ENCODE data around the gene FLNC. TPM values are rescaled to one million over a fixed set of nuclear protein-coding genes. Genes with fewer than 3 reads are reported as not detected.

Gene FLNC
- total and polyA plus RNA-seq, 9 donors = 339 to 779 (median 470) TPM

DNA sequence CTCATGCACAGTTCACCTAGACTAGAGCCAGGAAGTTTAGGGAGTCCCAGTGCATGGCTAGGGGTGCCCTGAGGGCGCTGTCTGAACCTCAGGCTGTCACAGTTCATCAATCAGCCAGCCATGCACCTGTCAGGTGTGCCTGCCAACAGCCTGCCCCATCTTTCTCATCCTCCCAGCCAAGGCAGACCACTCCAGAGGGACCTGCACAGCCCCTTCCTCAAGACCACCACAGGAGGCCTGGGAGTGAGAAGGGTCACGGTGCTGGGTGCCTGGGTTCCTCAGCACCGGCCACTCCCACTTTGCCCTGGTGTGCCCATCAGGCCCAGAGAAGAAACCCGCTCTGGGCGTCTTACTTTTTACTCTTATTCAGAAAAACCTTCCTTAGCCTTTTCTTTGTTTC lies 40.8 kb downstream of the FLNC start:
- peaks cover 34% of the 10 kb centered on the region for H3K4me1 ChIP-seq (ENCODE audit: control insufficient read depth, insufficient read depth, low read length)
- no peak overlapping the region for H3K27ac ChIP-seq (ENCODE audit: low read length)
- 92% methylated on average over 2 of the region's 5 CpGs for WGBS (ENCODE audit: insufficient coverage)
- no peak for DNase-seq
- peaks cover 19% of the 10 kb centered on the region for H3K27me3 ChIP-seq (ENCODE audit: control insufficient read depth, insufficient read depth, low read length)
- H3K9me3 ChIP-seq (replicated peaks; ENCODE audit: control insufficient read depth, low read depth, low read length) = no peaks in the 10 kb centered on the region
- H3K4me3 ChIP-seq (ENCODE audit: low read length) = no peak overlapping the region
- H3K36me3 ChIP-seq (ENCODE audit: control insufficient read depth, insufficient read depth, low read length) = peaks cover 9% of the 10 kb centered on the region

DNA sequence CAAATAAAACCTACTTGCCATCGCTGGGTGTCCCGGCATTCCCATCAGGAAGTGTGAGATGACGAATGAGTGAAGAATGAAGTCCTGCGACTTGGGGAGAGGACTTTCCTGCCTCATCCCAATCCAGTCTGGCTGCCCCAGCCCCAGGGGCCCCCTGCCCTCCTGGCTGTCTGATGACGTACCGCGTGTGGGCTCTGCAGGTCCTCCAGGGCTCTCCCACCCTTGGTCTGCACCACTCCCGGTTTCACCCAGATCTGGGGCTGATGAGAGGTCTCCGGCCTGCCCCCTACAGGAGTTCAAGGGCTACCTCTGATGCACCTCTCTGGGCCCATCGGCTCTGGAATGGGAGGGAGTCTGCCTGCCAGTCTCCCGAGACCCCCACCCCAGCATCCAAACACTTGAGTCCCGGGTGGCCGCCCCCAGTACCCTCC lies 42.2 kb downstream of the FLNC start:
- Histone ChIP-seq H3K36me3 (ENCODE audit: control insufficient read depth, insufficient read depth, low read length) (no peaks in the 10 kb centered on the region), H3K4me1 (ENCODE audit: control insufficient read depth, insufficient read depth, low read length) (peaks cover 32% of the 10 kb centered on the region), H3K4me3 (ENCODE audit: low read length) (no peak overlapping the region), H3K27me3 (ENCODE audit: control insufficient read depth, insufficient read depth, low read length) (peaks cover 19% of the 10 kb centered on the region), H3K9me3 (replicated peaks; ENCODE audit: control insufficient read depth, low read depth, low read length) (no peaks in the 10 kb centered on the region), H3K27ac (ENCODE audit: low read length) (no peak overlapping the region)
- DNase-seq = no peak
- WGBS (ENCODE audit: insufficient coverage) = 53% methylated on average over 8 of the region's 13 CpGs

DNA sequence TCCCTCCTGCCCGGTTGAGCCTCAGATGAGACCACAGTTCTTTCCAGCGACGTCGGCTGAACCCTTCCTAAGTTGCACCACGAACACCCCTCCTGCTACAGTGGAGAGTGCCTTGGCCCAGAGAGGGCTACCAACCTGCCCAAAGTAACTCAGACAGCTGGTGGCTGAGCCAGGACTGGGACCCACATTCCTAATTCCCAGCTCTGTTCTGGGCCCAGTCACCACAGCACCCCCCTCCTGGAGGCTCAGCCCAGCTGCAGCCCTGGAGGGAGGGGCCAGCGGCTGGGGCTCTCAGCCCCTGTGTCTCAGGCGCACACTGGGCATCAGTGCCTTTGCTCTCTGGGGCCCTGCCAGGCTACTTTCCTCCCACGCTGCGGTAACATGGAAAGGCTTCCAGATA lies 43.0 kb downstream of the FLNC start:
- H3K4me3 ChIP-seq (ENCODE audit: low read length) = no peak overlapping the region
- H3K9me3 ChIP-seq (replicated peaks; ENCODE audit: control insufficient read depth, low read depth, low read length) = no peaks in the 10 kb centered on the region
- WGBS (ENCODE audit: insufficient coverage) = 57% methylated on average over 6 of the region's 9 CpGs
- peaks cover 19% of the 10 kb centered on the region for H3K27me3 ChIP-seq (ENCODE audit: control insufficient read depth, insufficient read depth, low read length)
- no peak for DNase-seq
- H3K27ac ChIP-seq (ENCODE audit: low read length) = no peak overlapping the region
- peaks cover 24% of the 10 kb centered on the region for H3K4me1 ChIP-seq (ENCODE audit: control insufficient read depth, insufficient read depth, low read length)
- no peaks in the 10 kb centered on the region for H3K36me3 ChIP-seq (ENCODE audit: control insufficient read depth, insufficient read depth, low read length)

DNA sequence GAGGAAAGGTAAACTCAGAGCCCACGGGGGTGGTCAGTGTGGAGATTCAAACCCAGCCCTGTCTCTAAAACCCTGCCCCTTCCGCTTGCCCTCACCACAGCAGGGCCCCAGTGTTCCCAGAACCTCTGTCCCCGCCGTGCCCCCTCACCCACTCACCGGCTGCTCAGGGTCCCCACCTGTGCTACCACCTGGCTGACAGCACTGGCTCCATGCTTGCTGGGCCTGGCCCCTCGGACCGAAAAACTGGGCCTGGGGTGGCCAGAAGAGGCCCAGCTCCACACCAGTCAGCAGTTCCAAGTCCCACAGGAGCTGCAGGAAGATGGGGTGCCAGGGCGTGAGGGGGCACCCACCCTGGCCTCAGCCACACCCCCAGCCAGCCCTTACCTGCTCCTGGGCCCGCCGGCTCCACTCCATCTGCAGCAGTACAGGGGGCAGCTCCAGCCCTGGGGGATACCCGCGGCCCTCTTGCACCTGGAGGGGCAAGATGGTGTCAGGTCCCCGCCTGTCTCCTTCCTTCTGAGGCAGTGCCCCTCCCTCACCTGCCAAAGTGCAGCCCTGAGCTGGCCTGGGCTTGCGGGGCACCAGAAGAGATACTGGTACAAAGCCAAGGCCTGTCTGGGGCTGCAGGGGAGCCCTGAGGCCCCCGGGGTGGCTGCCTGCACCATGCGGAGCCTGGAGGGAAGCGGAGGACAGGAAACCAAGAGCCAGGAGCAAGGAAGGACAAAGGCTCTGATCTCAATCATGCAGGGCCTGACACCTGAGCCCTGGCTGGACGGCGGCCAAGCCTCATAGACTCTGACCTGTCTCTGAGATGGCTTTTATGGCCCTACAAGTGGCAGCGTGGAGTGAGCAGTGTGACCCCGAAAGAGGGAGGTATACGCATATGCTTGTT lies 44.2 kb downstream of the FLNC start:
- Histone ChIP-seq H3K36me3 (ENCODE audit: control insufficient read depth, insufficient read depth, low read length) (no peaks in the 10 kb centered on the region), H3K4me3 (ENCODE audit: low read length) (no peak overlapping the region), H3K27me3 (ENCODE audit: control insufficient read depth, insufficient read depth, low read length) (peaks cover 15% of the 10 kb centered on the region), H3K4me1 (ENCODE audit: control insufficient read depth, insufficient read depth, low read length) (peaks cover 13% of the 10 kb centered on the region), H3K27ac (ENCODE audit: low read length) (no peak overlapping the region), H3K9me3 (replicated peaks; ENCODE audit: control insufficient read depth, low read depth, low read length) (no peaks in the 10 kb centered on the region)
- WGBS (ENCODE audit: insufficient coverage) = 67% methylated on average over 19 of the region's 22 CpGs
- no peak for DNase-seq

DNA sequence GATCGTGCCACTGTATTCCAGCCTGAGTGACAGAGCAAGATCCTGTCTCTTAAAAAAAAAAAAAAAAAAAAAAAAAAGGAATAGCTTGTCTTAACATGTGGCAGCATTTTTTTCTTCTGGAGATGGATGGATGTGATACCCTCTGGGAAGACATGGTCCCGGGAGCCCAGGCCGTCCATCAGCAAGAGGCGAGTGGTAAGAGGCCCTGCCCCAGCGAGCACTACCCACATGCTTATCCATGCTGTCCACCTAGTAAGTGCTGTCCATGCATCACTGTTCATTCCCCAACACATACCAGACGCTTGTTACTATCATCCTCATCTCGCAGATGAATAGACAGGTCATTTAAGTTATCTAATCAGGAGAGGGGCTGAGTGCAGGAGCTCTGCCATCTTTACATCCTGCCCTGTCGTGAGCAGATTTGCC lies 45.3 kb downstream of the FLNC start:
- Histone ChIP-seq H3K4me3 (ENCODE audit: low read length) (no peak overlapping the region), H3K9me3 (replicated peaks; ENCODE audit: control insufficient read depth, low read depth, low read length) (no peaks in the 10 kb centered on the region), H3K4me1 (ENCODE audit: control insufficient read depth, insufficient read depth, low read length) (peaks cover 19% of the 10 kb centered on the region), H3K36me3 (ENCODE audit: control insufficient read depth, insufficient read depth, low read length) (no peaks in the 10 kb centered on the region), H3K27me3 (ENCODE audit: control insufficient read depth, insufficient read depth, low read length) (peaks cover 9% of the 10 kb centered on the region), H3K27ac (ENCODE audit: low read length) (no peak overlapping the region)
- WGBS (ENCODE audit: insufficient coverage) = 80% methylated on average over 4 of the region's 8 CpGs
- DNase-seq = no peak

DNA sequence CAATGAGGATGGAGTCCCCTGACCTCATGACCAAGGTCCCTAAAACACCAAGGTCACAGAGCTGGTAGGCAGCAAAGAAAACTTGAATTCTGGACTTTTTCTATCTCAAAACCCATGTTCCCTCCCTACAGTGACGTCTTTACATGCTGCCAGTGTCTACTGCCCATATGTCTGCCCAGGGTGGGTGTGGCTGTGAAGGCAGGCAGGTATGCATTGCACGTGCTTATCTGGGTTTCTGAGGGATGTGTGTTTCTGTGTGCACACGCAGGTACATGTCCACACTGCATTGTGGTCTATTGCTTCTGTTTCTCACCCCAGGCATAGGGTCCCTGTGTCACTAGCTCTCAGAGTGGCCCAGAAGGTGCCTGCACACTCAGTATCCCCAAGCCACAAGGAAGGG lies 45.9 kb downstream of the FLNC start:
- peaks cover 22% of the 10 kb centered on the region for H3K4me1 ChIP-seq (ENCODE audit: control insufficient read depth, insufficient read depth, low read length)
- H3K9me3 ChIP-seq (replicated peaks; ENCODE audit: control insufficient read depth, low read depth, low read length) = no peaks in the 10 kb centered on the region
- DNase-seq = no peak
- 100% methylated on average over 1 of the region's 3 CpGs for WGBS (ENCODE audit: insufficient coverage)
- no peak overlapping the region for H3K4me3 ChIP-seq (ENCODE audit: low read length)
- no peaks in the 10 kb centered on the region for H3K36me3 ChIP-seq (ENCODE audit: control insufficient read depth, insufficient read depth, low read length)
- H3K27ac ChIP-seq (ENCODE audit: low read length) = no peak overlapping the region
- peaks cover 4% of the 10 kb centered on the region for H3K27me3 ChIP-seq (ENCODE audit: control insufficient read depth, insufficient read depth, low read length)

DNA sequence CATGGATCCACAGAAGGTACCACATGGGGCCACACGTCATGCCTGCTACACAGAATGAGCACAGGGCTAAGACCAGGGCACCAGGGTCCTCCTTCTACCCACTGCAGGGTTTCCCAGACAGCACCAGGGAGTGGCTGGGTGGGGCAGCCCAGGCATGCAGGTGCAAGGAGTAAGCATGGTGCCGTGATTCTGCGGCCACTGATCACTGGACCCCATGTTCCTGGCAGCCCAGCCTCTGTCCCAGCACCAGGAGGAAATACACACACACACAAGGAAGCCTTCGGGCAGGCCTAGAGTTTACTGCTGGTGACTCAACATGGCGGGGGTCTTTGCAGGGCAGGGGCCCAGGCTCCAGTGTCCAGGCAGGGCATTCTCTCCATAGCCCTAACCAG lies 46.4 kb downstream of the FLNC start:
- H3K36me3 ChIP-seq (ENCODE audit: control insufficient read depth, insufficient read depth, low read length) = no peaks in the 10 kb centered on the region
- no peaks in the 10 kb centered on the region for H3K9me3 ChIP-seq (replicated peaks; ENCODE audit: control insufficient read depth, low read depth, low read length)
- no peak overlapping the region for H3K4me3 ChIP-seq (ENCODE audit: low read length)
- no peak for DNase-seq
- H3K27ac ChIP-seq (ENCODE audit: low read length) = no peak overlapping the region
- peaks cover 4% of the 10 kb centered on the region for H3K27me3 ChIP-seq (ENCODE audit: control insufficient read depth, insufficient read depth, low read length)
- peaks cover 25% of the 10 kb centered on the region for H3K4me1 ChIP-seq (ENCODE audit: control insufficient read depth, insufficient read depth, low read length)
- 77% methylated on average over 4 of the region's 5 CpGs for WGBS (ENCODE audit: insufficient coverage)

DNA sequence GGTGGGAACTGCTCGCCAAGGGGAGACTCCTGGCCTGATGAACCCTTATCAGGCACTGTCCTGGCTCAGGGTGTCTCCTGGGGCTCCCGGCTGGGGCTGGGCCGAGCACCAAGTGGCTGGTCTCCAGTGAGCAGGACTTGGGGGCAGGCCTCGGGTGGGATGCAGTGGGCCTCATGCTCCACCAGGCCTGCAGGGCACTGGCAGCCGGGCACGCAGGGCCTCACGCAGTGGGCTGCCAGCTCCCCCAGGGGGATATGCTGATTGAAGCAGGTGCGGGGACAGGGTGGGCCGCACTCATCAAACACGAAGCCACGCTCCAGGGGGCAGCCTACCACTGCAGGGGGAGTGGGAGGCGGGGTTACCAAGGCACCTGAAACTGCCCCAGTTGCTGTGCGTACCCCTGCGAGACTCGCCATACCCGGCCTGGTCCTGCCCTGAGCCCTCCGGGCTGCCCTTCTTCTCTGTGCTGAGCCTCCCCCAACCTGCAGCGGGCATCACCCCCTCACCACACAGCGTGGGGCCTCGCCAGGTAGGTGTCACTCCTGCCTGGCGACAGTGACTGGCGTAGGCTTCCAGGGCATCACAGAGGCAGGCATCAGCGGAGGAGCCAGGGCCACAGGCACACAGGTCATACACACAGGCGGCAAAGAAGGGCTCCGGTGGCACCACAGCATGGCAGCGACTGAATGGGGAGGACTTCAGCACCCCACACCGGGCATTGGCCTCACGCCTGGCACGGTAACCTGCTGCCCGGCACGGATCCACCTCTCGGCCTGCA lies 47.0 kb downstream of the FLNC start:
- Histone ChIP-seq H3K36me3 (ENCODE audit: control insufficient read depth, insufficient read depth, low read length) (no peaks in the 10 kb centered on the region), H3K27ac (ENCODE audit: low read length) (no peak overlapping the region), H3K4me3 (ENCODE audit: low read length) (no peak overlapping the region), H3K27me3 (ENCODE audit: control insufficient read depth, insufficient read depth, low read length) (peaks cover 4% of the 10 kb centered on the region), H3K9me3 (replicated peaks; ENCODE audit: control insufficient read depth, low read depth, low read length) (no peaks in the 10 kb centered on the region), H3K4me1 (ENCODE audit: control insufficient read depth, insufficient read depth, low read length) (peaks cover 25% of the 10 kb centered on the region)
- DNase-seq = no peak
- 89% methylated on average over 28 of the region's 32 CpGs for WGBS (ENCODE audit: insufficient coverage)

DNA sequence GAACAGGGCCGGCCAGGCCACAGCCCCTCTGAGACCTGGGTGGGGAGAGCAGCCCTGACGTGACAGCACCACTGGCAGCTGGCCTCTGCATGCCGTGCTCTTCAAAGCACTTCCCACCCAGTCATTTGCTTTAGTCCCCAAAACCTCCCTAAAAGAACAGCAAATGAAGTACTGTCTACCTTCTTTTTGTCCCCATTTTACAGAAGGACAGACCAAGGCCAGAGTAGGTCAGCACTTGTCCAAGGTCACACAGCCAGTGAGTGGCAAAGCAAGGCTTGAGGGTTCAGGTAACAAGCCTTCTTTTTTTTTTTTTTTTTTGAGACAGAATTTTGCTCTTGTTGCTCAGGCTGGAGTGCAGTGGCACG lies 47.5 kb downstream of the FLNC start:
- 67% methylated on average over 3 of the region's 4 CpGs for WGBS (ENCODE audit: insufficient coverage)
- H3K4me1 ChIP-seq (ENCODE audit: control insufficient read depth, insufficient read depth, low read length) = peaks cover 25% of the 10 kb centered on the region
- H3K36me3 ChIP-seq (ENCODE audit: control insufficient read depth, insufficient read depth, low read length) = no peaks in the 10 kb centered on the region
- no peaks in the 10 kb centered on the region for H3K27me3 ChIP-seq (ENCODE audit: control insufficient read depth, insufficient read depth, low read length)
- no peak for DNase-seq
- H3K9me3 ChIP-seq (replicated peaks; ENCODE audit: control insufficient read depth, low read depth, low read length) = no peaks in the 10 kb centered on the region
- no peak overlapping the region for H3K4me3 ChIP-seq (ENCODE audit: low read length)
- no peak overlapping the region for H3K27ac ChIP-seq (ENCODE audit: low read length)
